Large intestine (tissue), 12 donors: ENCODE results near the gene LRRN3. TPM values are rescaled to one million over a fixed set of nuclear protein-coding genes. Genes with fewer than 3 reads are reported as not detected.

Experiments used
- DNase-seq, 2 donors: peaks; one replicate each; pipeline versions ENCODE4 v3.0.0 to v3.0.0-alpha.2; 2013
- H3K27ac ChIP-seq: one replicate; pipeline ENCODE4 v1.5.1; 2013; ENCODE audit warnings: low read length
- H3K27me3 ChIP-seq: 2 replicates; pipeline ENCODE4 v1.6.1; 2013; ENCODE audit warnings: low read length; ENCODE audit not compliant: control insufficient read depth, insufficient read depth
- H3K36me3 ChIP-seq: 2 replicates; pipeline ENCODE4 v1.6.1; 2013; ENCODE audit warnings: low read length; ENCODE audit not compliant: control insufficient read depth, insufficient read depth
- H3K4me1 ChIP-seq: one replicate; pipeline ENCODE4 v1.6.1; 2013; ENCODE audit warnings: low read length; ENCODE audit not compliant: control insufficient read depth, insufficient read depth
- H3K4me3 ChIP-seq: one replicate; pipeline ENCODE4 v1.5.1; 2013; ENCODE audit warnings: low read length
- H3K9me3 ChIP-seq: one replicate; pipeline ENCODE4 v1.6.1; 2013; ENCODE audit warnings: mild to moderate bottlenecking, low read depth, low read length, moderate library complexity; ENCODE audit not compliant: control insufficient read depth
- WGBS: methylation state at CpG from one replicate; pipeline ENCODE4 v1.1.5; 2013; ENCODE audit warnings: low lambda C conversion rate; ENCODE audit not compliant: insufficient coverage; 5-methylcytosine and 5-hydroxymethylcytosine counted together
- long read RNA-seq, 11 donors: transcript quantifications; one replicate each; lab custom pipeline, GENCODE V29; 2026
- polyA plus RNA-seq: library from polyadenylated mRNA; unstranded; fragments of 120-200 nt; gene quantifications from one replicate; pipeline ENCODE4 v1.2.1, GENCODE V29; 2013

The LRRN3 gene
- 7.1 TPM for polyA plus RNA-seq
- long read RNA-seq, donor 1, partial matches to known transcripts, result 0 of 2 reads
- long read RNA-seq, donor 1, other reads (novel, unspliced or antisense), result 0 of 2 reads
- long read RNA-seq, donor 2, partial matches to known transcripts, result 0 of 3 reads
- long read RNA-seq, donor 2, other reads (novel, unspliced or antisense), result 0 of 3 reads
- long read RNA-seq, donor 3, partial matches to known transcripts, result 0 of 2 reads
- long read RNA-seq, donor 3, other reads (novel, unspliced or antisense), result 0 of 2 reads
- long read RNA-seq, donor 4, result 0 reads
- long read RNA-seq, donor 5, partial matches to known transcripts, result 0 of 2 reads
- long read RNA-seq, donor 5, other reads (novel, unspliced or antisense), result 0 of 2 reads
- long read RNA-seq, donor 6, transcript LRRN3-201 (3 exons, 3,099 nt), result major isoform, 5 of 7 reads
- long read RNA-seq, donor 6, partial matches to known transcripts, result 0 of 7 reads
- long read RNA-seq, donor 6, other reads (novel, unspliced or antisense), result 0 of 7 reads
- long read RNA-seq, donor 7, transcript LRRN3-201 (3 exons, 3,099 nt), result major isoform, 7 of 10 reads
- long read RNA-seq, donor 7, partial matches to known transcripts, result 0 of 10 reads
- long read RNA-seq, donor 7, other reads (novel, unspliced or antisense), result 0 of 10 reads
- long read RNA-seq, donor 8, transcript LRRN3-201 (3 exons, 3,099 nt), result major isoform, 5 of 6 reads
- long read RNA-seq, donor 8, partial matches to known transcripts, result 0 of 6 reads
- long read RNA-seq, donor 8, other reads (novel, unspliced or antisense), result 0 of 6 reads
- long read RNA-seq, donor 9, partial matches to known transcripts, result 0 of 5 reads
- long read RNA-seq, donor 9, other reads (novel, unspliced or antisense), result 0 of 5 reads
- long read RNA-seq, donor 10, partial matches to known transcripts, result 0 of 2 reads
- long read RNA-seq, donor 10, other reads (novel, unspliced or antisense), result 0 of 2 reads
- long read RNA-seq, donor 11, result 0 reads

DNA sequence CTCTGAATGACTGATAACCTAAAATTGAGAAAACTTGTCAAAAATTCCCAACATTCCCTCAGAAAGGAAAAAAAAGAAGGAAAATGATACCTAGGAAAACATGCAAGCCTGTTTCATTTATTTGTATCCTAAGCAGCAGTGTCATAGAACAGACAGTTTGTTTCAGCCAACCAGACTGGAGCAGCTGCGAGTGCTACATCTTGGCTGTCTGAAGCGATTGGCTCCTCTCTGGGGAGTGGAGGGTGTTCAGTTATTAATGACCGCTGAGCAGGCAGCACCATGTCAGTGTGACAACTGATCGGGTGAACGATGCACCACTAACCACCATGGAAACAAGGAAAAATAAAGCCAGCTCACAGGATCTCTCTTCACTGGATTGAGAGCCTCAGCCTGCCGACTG lies at the start of gene LRRN3:
Gene LRRN3 (plus strand): TSS at position 282 of the 400 bp plus-strand sequence. CDS start 31,646 bp downstream, outside the sequence.
- H3K9me3 ChIP-seq, result no peaks in the 10 kb centered on the region
- peak within 1 kb of the TSS; percentile 27 for H3K4me3 ChIP-seq
- H3K4me1 ChIP-seq, result no peaks in the 10 kb centered on the region
- H3K27me3 ChIP-seq, result no peaks in the 10 kb centered on the region
- no peak within 1 kb of the TSS for H3K27ac ChIP-seq
- 60% methylated on average over 1 of the region's 6 CpGs for WGBS
- DNase-seq, result peak in 1 of 2 donors; percentile 20
- no peaks in the 10 kb centered on the region for H3K36me3 ChIP-seq

DNA sequence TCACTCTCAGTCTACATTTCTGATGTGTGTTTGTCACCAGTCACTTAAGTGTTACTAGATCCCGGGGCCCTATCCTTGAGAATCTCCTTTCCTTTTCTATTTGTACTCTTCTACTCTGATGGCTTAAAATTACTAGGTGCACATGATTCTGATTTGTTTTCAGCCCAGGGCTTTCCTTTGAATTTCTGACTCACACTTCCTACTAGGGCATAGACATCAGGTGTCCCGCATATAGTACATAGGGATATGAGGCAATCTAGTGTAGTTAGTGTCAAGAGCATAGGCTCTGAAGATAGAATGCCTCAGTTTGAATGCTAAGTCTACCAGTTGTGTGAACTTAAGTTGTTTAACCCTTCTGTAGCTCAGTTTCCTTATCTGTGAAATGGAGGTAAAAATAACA lies 49.4 kb upstream of the LRRN3 start:
- WGBS, result no CpG with 5 or more reads among the region's 2 CpGs
- Histone ChIP-seq H3K27ac (no peak overlapping the region), H3K36me3 (no peaks in the 10 kb centered on the region), H3K4me3 (no peak overlapping the region), H3K9me3 (no peaks in the 10 kb centered on the region), H3K27me3 (no peaks in the 10 kb centered on the region), H3K4me1 (no peaks in the 10 kb centered on the region)
- DNase-seq, result peak; percentile 24 to 67

- H3K27ac ChIP-seq, result no peak overlapping the region
- no peak for DNase-seq
- H3K36me3 ChIP-seq, result no peaks in the 10 kb centered on the region
- no peak overlapping the region for H3K4me3 ChIP-seq
- H3K27me3 ChIP-seq, result no peaks in the 10 kb centered on the region
- H3K9me3 ChIP-seq, result no peaks in the 10 kb centered on the region
- H3K4me1 ChIP-seq, result no peaks in the 10 kb centered on the region
- WGBS, result 100% methylated on average over 2 of the region's 2 CpGs
Measured at GRCh38 chr7:111042842-111043241, 48.1 kb upstream of the LRRN3 start.

- Histone ChIP-seq H3K9me3 (no peaks in the 10 kb centered on the region), H3K27ac (no peak overlapping the region), H3K27me3 (no peaks in the 10 kb centered on the region), H3K4me1 (no peaks in the 10 kb centered on the region), H3K36me3 (no peaks in the 10 kb centered on the region), H3K4me3 (no peak overlapping the region)
- DNase-seq, result peak in 1 of 2 donors; percentile 11
- WGBS, result 90% methylated on average over 1 of the region's 1 CpG
Measured at GRCh38 chr7:111043561-111043960, 47.4 kb upstream of the LRRN3 start.

GRCh38 chr7:111045449-111045848 lies 45.5 kb upstream of the LRRN3 start:
- Histone ChIP-seq H3K27me3 (no peaks in the 10 kb centered on the region), H3K36me3 (no peaks in the 10 kb centered on the region), H3K9me3 (no peaks in the 10 kb centered on the region), H3K4me1 (no peaks in the 10 kb centered on the region), H3K4me3 (no peak overlapping the region), H3K27ac (no peak overlapping the region)
- DNase-seq, result no peak

DNA sequence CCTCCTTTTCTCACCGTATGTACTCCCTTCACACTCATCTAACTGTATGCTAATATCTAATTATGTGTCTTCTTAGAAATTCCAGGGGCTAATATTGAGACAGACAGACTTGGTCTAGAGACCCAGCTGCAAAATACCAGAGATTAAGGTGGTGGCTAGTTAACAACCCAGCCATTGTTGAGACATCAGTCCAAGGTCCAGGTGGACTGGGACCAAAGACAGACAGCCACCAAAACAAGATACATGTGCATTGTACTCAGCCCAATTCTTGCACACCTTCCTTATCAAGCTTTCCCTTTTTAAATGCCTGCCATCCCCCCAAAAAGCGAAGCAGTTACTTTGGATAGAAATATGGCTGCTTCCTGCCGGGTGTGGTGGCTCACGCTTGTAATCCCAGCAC lies 43.3 kb upstream of the LRRN3 start:
- no peak for DNase-seq
- H3K27ac ChIP-seq, result no peak overlapping the region
- no peak overlapping the region for H3K4me3 ChIP-seq
- H3K9me3 ChIP-seq, result no peaks in the 10 kb centered on the region
- WGBS, result no CpG with 5 or more reads among the region's 4 CpGs
- no peaks in the 10 kb centered on the region for H3K4me1 ChIP-seq
- H3K36me3 ChIP-seq, result no peaks in the 10 kb centered on the region
- H3K27me3 ChIP-seq, result no peaks in the 10 kb centered on the region

DNA sequence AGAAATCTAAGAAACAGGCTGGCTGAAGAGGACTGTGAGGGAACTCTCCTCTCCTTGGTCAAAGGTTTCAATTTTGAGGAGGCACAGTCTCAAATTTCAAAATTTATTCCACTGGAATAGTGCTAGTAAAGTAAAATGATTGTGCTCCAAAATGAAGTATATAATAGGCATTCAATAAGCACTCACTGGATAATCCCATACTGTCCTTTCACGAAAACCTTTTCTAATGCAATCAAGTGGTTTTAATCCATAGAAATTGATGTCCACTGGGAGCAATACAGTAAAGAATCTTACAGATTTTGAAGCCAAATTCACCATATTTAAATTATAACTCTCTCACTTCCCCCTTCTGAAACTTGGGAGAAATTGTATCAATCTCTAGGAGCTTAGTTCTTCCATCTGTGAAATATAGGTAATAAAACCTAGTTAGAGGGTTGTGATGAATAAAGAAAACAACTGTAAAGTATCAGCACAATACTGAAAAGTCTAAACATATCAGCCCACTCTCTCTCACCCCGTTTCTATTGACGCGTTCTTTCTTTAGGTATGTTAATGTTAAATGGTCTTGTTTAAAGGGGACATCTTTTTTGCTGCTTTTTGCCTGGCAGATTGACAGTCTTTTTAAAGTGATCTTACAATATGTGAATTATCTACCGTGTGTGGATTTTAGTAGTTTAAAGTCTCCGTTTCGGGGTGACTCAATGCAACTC lies 40.8 kb upstream of the LRRN3 start:
- H3K9me3 ChIP-seq, result no peaks in the 10 kb centered on the region
- no peak overlapping the region for H3K4me3 ChIP-seq
- WGBS, result 73% methylated on average over 5 of the region's 7 CpGs
- no peak overlapping the region for H3K27ac ChIP-seq
- no peak for DNase-seq
- H3K36me3 ChIP-seq, result no peaks in the 10 kb centered on the region
- H3K4me1 ChIP-seq, result no peaks in the 10 kb centered on the region
- no peaks in the 10 kb centered on the region for H3K27me3 ChIP-seq

DNA sequence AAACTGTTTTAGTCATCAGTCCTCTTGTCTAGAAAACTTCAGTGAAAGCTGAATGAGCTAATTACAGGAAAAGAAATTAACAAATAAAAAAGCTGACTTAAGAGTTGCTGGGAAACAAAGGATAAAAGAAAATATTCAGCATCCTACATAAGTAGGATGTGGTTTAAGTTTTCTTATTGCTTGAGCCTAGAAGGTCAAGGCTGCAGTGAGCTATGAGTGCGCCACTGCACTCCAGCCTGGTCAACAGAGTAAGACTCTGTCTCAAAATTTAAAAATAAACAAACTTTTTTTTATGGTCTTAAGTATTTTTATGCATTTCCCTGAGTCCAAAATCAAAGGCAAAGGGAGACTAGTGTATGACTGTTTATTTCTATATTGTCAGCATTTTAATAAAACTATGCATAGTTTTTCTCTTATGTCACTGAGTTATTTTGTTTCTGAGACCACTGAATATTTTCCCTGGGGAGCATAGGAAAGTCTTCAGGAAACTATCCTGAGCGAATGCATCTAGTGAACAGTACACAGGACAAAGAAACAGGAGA lies 40.0 kb upstream of the LRRN3 start:
- Histone ChIP-seq H3K27me3 (no peaks in the 10 kb centered on the region), H3K4me1 (no peaks in the 10 kb centered on the region), H3K36me3 (no peaks in the 10 kb centered on the region), H3K27ac (no peak overlapping the region), H3K9me3 (no peaks in the 10 kb centered on the region), H3K4me3 (no peak overlapping the region)
- DNase-seq, result no peak
- 90% methylated on average over 2 of the region's 2 CpGs for WGBS

GRCh38 chr7:111051832-111052231 lies 39.1 kb upstream of the LRRN3 start:
- Histone ChIP-seq H3K4me1 (no peaks in the 10 kb centered on the region), H3K27ac (no peak overlapping the region), H3K4me3 (no peak overlapping the region), H3K27me3 (no peaks in the 10 kb centered on the region), H3K9me3 (no peaks in the 10 kb centered on the region), H3K36me3 (no peaks in the 10 kb centered on the region)
- no peak for DNase-seq
- WGBS, result no CpG with 5 or more reads among the region's 1 CpG

DNA sequence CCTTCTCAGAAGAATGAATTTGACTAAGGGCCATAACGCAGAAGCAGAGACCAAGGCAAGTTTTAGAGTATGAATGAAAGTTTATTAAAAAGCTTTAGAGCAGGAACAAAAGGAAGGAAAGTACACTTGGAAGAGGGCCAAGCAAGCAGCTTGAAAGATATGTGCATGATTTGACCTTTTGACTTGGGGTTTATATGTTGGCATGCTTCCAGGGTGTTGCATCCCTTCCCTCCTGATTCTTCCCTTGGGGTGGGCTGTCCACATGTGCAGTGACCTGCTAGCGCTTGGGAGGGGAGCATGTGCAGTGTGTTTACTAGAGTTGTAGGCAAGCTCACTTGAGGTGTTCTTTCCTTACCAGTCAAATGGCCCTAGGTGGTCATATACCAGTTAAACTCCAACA lies 37.9 kb upstream of the LRRN3 start:
- Histone ChIP-seq H3K9me3 (no peaks in the 10 kb centered on the region), H3K36me3 (no peaks in the 10 kb centered on the region), H3K27me3 (no peaks in the 10 kb centered on the region), H3K4me1 (no peaks in the 10 kb centered on the region), H3K27ac (no peak overlapping the region), H3K4me3 (no peak overlapping the region)
- DNase-seq, result no peak
- WGBS, result 88% methylated on average over 1 of the region's 2 CpGs
